Renal cortex interstitium (tissue), 11 donors: Measurements from ENCODE around the gene ADGRD2. TPM values are rescaled to one million over a fixed set of nuclear protein-coding genes. Genes with fewer than 3 reads are reported as not detected.

Source experiments
- DNase-seq, 11 donors: peaks; one replicate each; pipeline ENCODE4 v3.0.0-alpha.2; 2013; ENCODE audit warnings: low read depth in 9 of 11, low spot score in 4 of 11; ENCODE audit errors: extremely low read depth in 1 of 11
- polyA plus RNA-seq, 3 donors: library from polyadenylated mRNA; unstranded; fragments of 120-200 nt; gene quantifications; one replicate each; pipeline ENCODE4 v1.2.1, GENCODE V29; 2013; ENCODE audit not compliant: insufficient read length in 3 of 3

ADGRD2 gene
- polyA plus RNA-seq, 3 donors: 0.16 to 0.17 TPM; not detected in 1

- DNase-seq: no peak
These were observed 39.0 kb downstream of the ADGRD2 start for GRCh38 chr9:124489222-124489621.

GRCh38 chr9:124490004-124490403 lies 39.8 kb downstream of the ADGRD2 start:
- DNase-seq: no peak

DNA sequence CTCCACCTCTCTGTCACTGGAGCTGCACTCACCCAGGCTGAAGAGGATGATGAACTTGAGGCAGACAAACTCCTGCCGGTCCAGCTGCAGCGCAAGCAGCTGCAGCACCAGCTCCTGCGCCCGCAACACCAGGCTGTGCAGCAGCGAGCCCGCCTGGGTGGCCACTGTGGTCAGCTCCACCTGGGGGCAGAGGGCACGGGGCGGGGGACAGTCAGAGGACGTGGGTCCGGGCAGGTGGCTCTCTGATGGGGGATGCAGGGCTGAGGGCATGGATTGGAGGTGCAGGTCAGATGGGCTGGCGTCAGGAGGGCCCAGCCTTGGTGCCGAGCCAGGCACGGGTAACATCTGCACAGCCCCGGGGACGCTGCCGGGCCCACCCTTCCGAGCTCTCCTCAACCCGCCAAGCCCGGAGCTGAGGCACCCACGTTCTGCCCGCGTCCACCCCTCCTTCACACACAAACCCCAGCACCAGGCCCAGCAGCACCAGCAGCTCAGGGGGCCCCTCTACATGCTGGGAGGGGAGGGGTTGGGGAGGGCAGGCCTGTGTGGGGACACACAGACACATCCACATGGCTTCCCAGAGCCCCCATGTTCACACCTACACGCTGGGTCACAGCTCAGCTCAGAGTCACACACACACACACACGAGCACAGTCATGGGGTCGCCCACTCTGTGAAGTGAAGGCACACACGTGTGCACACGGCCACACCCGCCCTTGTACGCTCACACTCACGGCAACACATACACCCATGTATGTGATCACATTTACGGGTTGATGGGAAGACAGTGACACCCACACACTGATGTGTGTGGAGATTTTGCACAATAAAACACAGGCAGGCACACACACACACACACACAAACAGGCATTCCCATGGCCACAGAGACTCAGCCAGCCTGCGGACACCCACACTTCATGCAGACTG lies 41.1 kb downstream of the ADGRD2 start:
- no peak for DNase-seq

- DNase-seq: no peak
These were observed 42.6 kb downstream of the ADGRD2 start for GRCh38 chr9:124492818-124493217.

- no peak for DNase-seq
These were observed 43.0 kb downstream of the ADGRD2 start for GRCh38 chr9:124493218-124493617.

- no peak for DNase-seq
These were observed 43.7 kb downstream of the ADGRD2 start for GRCh38 chr9:124493794-124494479.

- DNase-seq: no peak
These were observed 45.1 kb downstream of the ADGRD2 start for GRCh38 chr9:124495126-124496074.

GRCh38 chr9:124496075-124496449 lies 45.8 kb downstream of the ADGRD2 start:
- DNase-seq: no peak

- DNase-seq: peak in 7 of 11 donors; percentile 28 to 69 (median 59)
These were observed 46.2 kb downstream of the ADGRD2 start for GRCh38 chr9:124496463-124496862.

DNA sequence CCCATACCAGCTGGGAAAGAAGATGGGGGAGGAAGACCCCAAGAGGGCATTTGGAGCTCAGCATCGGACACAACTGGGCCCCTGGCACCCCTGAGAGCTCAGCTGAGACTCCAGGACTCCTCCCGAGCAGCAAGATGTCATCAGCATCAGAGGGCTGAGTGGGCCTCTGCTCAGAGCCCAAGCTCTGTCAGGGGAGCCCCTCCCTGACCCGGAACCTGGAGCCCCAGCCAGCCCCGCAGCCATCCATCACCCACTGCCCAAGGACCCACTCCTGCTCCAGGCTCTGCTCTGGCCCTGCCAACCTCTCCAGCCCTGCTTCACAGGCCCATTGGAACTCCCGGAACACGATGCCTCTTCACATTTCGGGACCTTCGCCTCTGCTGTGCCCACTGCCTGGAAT lies 47.2 kb downstream of the ADGRD2 start:
- no peak for DNase-seq

- DNase-seq: no peak
These were observed 47.8 kb downstream of the ADGRD2 start for GRCh38 chr9:124498040-124498439.

GRCh38 chr9:124498499-124499146 lies 48.4 kb downstream of the ADGRD2 start:
- no peak for DNase-seq

- no peak for DNase-seq
These were observed 49.0 kb downstream of the ADGRD2 start for GRCh38 chr9:124499216-124499615.

DNA sequence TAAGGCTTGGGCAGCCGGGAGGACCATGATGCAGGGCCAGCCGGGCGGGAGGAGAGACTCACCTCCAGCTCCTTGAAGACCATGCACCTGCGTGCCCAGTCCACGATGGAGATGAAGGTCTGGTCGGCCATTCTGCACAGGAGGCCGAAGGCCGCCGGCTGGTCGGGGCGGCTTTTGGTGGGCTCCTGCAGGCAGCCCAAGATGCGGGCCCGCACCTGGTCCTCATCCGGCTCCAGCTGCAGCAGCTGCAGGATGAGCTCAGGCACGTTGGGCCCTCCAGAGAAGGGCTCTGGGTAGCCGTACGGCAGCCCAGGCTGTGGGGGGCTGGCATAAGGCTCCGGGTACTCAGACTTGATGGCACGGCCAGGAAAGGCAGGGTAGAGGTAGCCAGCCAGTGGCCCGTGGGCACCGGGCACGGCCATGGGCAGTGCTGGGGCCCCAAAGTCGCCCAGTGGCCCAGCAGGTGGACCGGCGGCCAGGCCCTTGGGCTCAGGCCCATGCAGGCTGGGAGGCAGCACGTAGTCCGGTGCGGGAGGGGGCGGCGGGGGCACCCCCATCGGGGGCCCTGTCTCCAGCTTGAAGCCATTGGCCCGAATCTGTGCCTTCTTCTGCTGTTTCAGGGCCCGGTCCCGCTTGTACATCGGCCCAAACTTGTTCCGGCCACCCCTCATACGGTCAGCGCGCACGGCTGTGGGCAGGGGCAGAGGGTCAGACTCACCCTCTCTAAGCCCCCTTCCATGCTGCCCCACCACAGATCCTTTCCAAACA lies 50.0 kb downstream of the ADGRD2 start:
- no peak for DNase-seq

DNA sequence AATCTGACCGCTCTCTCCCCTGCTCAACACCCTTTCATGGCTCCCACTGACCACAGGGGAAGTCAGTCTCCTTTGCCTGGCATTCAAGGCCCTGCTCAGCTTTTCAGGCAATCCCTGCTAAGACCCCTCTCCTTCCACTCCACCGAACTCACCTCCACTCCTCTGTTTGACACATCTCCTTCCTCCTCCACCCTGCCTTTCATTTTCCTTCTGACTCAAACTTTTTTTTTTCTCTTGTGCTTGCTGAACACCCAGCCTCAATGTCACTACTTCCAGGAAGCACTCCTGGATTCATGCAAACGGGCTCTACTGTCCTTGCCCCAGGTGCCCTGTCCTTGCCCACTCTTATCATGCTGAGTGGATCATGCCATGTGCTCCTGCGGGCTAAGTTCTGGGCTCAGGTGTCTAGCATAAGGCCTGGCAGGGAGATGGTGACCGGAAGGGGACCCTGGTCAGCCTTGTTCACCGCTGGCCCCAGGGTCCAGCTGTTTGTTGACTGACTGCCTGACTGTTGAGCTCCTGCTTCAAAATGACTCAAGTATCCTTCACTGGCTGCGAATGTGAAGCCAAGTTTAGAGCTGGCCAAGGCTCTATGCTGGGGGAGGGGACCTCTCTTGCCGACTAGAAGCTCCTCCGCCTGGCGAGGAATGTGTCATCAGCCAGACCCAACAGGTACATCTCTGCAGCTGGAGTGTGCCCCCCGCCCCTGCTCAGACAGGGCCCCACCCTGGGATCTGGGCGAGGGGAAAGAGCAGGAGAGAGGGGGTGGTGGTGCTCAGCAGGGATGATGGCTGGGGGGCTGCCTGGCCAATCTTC lies 50.8 kb downstream of the ADGRD2 start:
- DNase-seq: no peak

DNA sequence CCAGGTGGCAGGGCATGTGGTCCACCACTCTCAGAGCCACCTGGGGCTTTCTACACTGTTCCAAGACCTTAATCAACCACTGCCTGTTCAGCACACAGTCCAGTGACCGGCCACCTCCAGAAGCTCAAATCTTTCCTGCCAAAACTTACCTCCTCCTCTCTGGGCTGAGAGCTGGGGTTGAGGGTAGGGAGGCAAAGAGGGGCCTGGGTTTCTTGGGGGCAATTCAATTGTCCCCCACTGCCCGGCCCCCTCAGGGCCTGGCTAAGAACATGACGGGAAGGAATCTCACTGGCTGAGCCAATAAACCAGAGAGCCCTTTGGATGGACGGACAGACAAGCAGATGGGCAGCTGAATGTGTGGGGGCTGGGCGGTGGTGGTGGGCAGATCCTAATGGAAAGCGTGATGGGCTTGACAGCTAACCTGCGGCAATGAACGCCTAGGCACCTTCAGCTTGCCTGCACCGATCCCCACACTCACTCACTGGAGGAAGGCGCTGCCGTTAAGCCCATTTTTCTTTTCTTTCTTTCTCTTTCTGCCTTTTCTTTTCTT lies 51.6 kb downstream of the ADGRD2 start:
- DNase-seq: no peak
